Stimulated activated CD8-positive, alpha-beta memory T cell treated with anti-CD3 and anti-CD28 coated beads, Interleukin-7, amount 100 ng/mL, for 24 hours (primary cell): ENCODE data around the gene DISP3.

Source experiments
- DNase-seq: peaks from one replicate; pipeline ENCODE4 v3.0.0-alpha.2; 2020; ENCODE audit warnings: low read depth

Gene DISP3

GRCh38 chr1:11546456-11546855 is 67.5 kb downstream of the DISP3 start:
- DNase-seq = no peak

GRCh38 chr1:11550664-11551283 is 71.8 kb downstream of the DISP3 start:
- no peak for DNase-seq

- no peak for DNase-seq
Measured at GRCh38 chr1:11558276-11558675, 79.3 kb downstream of the DISP3 start.

GRCh38 chr1:11558871-11559590 is 80.1 kb downstream of the DISP3 start:
- DNase-seq = no peak

- DNase-seq = no peak
Measured at GRCh38 chr1:11559591-11559970, 80.6 kb downstream of the DISP3 start.

GRCh38 chr1:11560061-11560460 is 81.1 kb downstream of the DISP3 start:
- no peak for DNase-seq

GRCh38 chr1:11561740-11562139 is 82.8 kb downstream of the DISP3 start:
- DNase-seq = no peak

GRCh38 chr1:11562664-11563063 is 83.7 kb downstream of the DISP3 start:
- no peak for DNase-seq

- no peak for DNase-seq
Measured at GRCh38 chr1:11563560-11564069, 84.7 kb downstream of the DISP3 start.

- no peak for DNase-seq
Measured at GRCh38 chr1:11564237-11564636, 85.3 kb downstream of the DISP3 start.

GRCh38 chr1:11566042-11566850 is 87.3 kb downstream of the DISP3 start:
- DNase-seq = no peak

GRCh38 chr1:11567244-11568065 is 88.5 kb downstream of the DISP3 start:
- no peak for DNase-seq

GRCh38 chr1:11568687-11569086 is 89.7 kb downstream of the DISP3 start:
- no peak for DNase-seq

GRCh38 chr1:11569551-11569950 is 90.6 kb downstream of the DISP3 start:
- DNase-seq = no peak

GRCh38 chr1:11569954-11570353 is 91.0 kb downstream of the DISP3 start:
- no peak for DNase-seq

GRCh38 chr1:11570821-11571380 is 91.9 kb downstream of the DISP3 start:
- no peak for DNase-seq

- peak; percentile 1 for DNase-seq
Measured at GRCh38 chr1:11571906-11572616, 93.1 kb downstream of the DISP3 start.

GRCh38 chr1:11573116-11573692 is 94.2 kb downstream of the DISP3 start:
- no peak for DNase-seq

GRCh38 chr1:11575553-11575952 is 96.6 kb downstream of the DISP3 start:
- no peak for DNase-seq

GRCh38 chr1:11576109-11576875 is 97.3 kb downstream of the DISP3 start:
- no peak for DNase-seq
